Measurements from ENCODE around the gene MAFB.

Gene MAFB

GRCh38 chr20:40727960-40728359 is 38.9 kb upstream of the MAFB start (continued):
- no peak for TF ChIP-seq ZBTB10 (tag by site-specific recombination; IDR thresholded peaks at IDR 0.05)
- no peak for TF ChIP-seq ZNF362 (tag by site-specific recombination; IDR thresholded peaks at IDR 0.05)
- TF ChIP-seq ZNF670 (tag by site-specific recombination; IDR thresholded peaks at IDR 0.05; ENCODE audit: low read depth) = no peak
- TF ChIP-seq ZNF140 (tag by site-specific recombination; IDR thresholded peaks at IDR 0.05) = no peak
- no peak for TF ChIP-seq ZBTB49 (tag by site-specific recombination; IDR thresholded peaks at IDR 0.05; ENCODE audit: low read depth)

GRCh38 chr20:40726776-40727175 is 37.7 kb upstream of the MAFB start:
- Histone ChIP-seq H3K4me3 (ENCODE audit: low read depth, low read length) (no peak overlapping the region), H3K4me1 (ENCODE audit: control insufficient read depth, insufficient read depth, low read length) (no peaks in the 10 kb centered on the region), H3K36me3 (ENCODE audit: control insufficient read depth in 2 of 2, insufficient read depth in 1 of 2, low read length in 2 of 2) (no peaks in the 10 kb centered on the region), H3K27ac (ENCODE audit: extremely low read depth, low read depth, low read length) (no peak overlapping the region), H3K9me3 (ENCODE audit: control insufficient read depth, insufficient read depth, low read depth, low read length) (no peaks in the 10 kb centered on the region; the same call in 1 of the 2 replicates)
- ChIA-PET CTCF (interaction anchor here (1.2 kb wide), 1 partner anchor 16 kb away, joined by 3 read pairs; no protein-coding TSS in a partner anchor), POLR2A (no interaction called here)
- TF ChIP-seq KLF17 (tag by site-specific recombination; IDR thresholded peaks at IDR 0.05) (no peak), KLF10 (tag by site-specific recombination; IDR thresholded peaks at IDR 0.05) (no peak), PRDM1 (tag by site-specific recombination; IDR thresholded peaks at IDR 0.05) (no peak), ZNF266 (tag by site-specific recombination; IDR thresholded peaks at IDR 0.05; ENCODE audit: low read depth) (no peak), ZSCAN18 (tag by site-specific recombination; IDR thresholded peaks at IDR 0.05) (no peak), ZNF585B (tag by site-specific recombination; IDR thresholded peaks at IDR 0.05) (no peak)

GRCh38 chr20:40724566-40724965 is 35.5 kb upstream of the MAFB start:
- Histone ChIP-seq H3K4me3 (ENCODE audit: low read depth, low read length) (no peak overlapping the region), H3K4me1 (ENCODE audit: control insufficient read depth, insufficient read depth, low read length) (no peaks in the 10 kb centered on the region), H3K27ac (ENCODE audit: extremely low read depth, low read depth, low read length) (no peak overlapping the region), H3K36me3 (ENCODE audit: control insufficient read depth in 2 of 2, insufficient read depth in 1 of 2, low read length in 2 of 2) (no peaks in the 10 kb centered on the region), H3K9me3 (ENCODE audit: control insufficient read depth, insufficient read depth, low read depth, low read length) (no peaks in the 10 kb centered on the region; the same call in 1 of the 2 replicates)
- ChIA-PET CTCF (interaction anchor here (0.7 kb wide), 1 partner anchor 244 kb away, joined by 3 read pairs; no protein-coding TSS in a partner anchor), POLR2A (no interaction called here)
- TF ChIP-seq KLF9 (tag by site-specific recombination; IDR thresholded peaks at IDR 0.05; ENCODE audit: low read depth) (no peak), SETDB1 (IDR thresholded peaks at IDR 0.05; ENCODE audit: insufficient read length, low read length) (peak; percentile 22), ZNF510 (tag by site-specific recombination; IDR thresholded peaks at IDR 0.05; ENCODE audit: insufficient replicate concordance) (no peak)

Measured in HEK293 (cell line).